ENCODE results near the gene FSD1.

The FSD1 gene

DNA sequence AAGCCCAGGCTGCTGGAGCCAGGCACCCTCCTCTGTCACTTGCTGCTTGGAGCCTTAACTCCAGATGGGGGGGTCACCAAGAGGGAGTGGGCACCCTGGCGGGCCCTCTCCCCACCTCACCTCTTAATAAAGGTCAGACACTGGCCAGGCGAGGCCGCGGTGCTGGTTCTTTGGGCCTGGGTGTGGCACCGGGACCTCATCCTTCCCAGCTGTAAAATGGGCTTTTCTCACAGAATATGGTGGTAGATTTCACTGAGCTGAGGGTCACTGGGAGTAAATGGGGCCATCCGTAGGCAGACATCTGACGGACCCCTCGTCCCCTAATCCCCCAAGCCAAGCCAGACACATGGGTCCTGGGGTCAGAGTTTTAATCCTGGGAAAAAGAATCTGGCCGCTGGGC, 19.3 kb downstream of the FSD1 start:
- DNase-seq (ENCODE audit: low read depth in 1 of 2, low spot score in 1 of 2) = no peak
- H3K27ac ChIP-seq (replicated peaks) = no peak overlapping the region
- no peak for TF ChIP-seq GABPA (IDR thresholded peaks at IDR 0.05; ENCODE audit: low read depth)
- TF ChIP-seq SPI1 (IDR thresholded peaks at IDR 0.05; ENCODE audit: borderline replicate concordance, low read depth) = no peak
- H3K4me3 ChIP-seq (replicated peaks; ENCODE audit: insufficient read depth, low read length) = no peak overlapping the region
- H3K27me3 ChIP-seq (ENCODE audit: insufficient read depth, poor library complexity, severe bottlenecking) = peaks cover 18% of the 10 kb centered on the region

DNA sequence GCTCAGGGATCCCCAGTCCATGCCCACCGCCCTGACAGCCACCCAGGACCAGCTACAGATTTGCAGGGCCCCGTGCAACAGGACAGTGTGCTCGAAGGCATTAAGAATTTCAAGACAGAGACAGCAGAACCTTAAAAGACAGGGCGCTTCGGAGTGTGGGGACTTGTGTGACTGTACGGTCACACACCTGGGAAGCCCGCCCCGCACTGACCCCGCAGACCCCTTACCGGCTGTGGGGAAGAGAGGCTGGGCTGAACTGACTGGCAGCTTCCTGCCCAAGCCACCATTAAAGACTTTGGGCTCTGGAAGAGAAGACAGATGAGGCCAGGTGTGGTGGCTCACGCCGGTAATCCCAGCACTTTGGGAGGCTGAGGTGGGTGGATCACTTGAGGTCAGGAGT, 19.8 kb downstream of the FSD1 start:
- no peak overlapping the region for H3K4me3 ChIP-seq (replicated peaks; ENCODE audit: insufficient read depth, low read length)
- no peak for DNase-seq (ENCODE audit: low read depth in 1 of 2, low spot score in 1 of 2)
- TF ChIP-seq, protein P1, sequence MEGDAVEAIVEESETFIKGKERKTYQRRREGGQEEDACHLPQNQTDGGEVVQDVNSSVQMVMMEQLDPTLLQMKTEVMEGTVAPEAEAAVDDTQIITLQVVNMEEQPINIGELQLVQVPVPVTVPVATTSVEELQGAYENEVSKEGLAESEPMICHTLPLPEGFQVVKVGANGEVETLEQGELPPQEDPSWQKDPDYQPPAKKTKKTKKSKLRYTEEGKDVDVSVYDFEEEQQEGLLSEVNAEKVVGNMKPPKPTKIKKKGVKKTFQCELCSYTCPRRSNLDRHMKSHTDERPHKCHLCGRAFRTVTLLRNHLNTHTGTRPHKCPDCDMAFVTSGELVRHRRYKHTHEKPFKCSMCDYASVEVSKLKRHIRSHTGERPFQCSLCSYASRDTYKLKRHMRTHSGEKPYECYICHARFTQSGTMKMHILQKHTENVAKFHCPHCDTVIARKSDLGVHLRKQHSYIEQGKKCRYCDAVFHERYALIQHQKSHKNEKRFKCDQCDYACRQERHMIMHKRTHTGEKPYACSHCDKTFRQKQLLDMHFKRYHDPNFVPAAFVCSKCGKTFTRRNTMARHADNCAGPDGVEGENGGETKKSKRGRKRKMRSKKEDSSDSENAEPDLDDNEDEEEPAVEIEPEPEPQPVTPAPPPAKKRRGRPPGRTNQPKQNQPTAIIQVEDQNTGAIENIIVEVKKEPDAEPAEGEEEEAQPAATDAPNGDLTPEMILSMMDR (IDR thresholded peaks at IDR 0.05; ENCODE audit: insufficient read depth, low read length) = no peak
- no peak for TF ChIP-seq GABPA (IDR thresholded peaks at IDR 0.05; ENCODE audit: low read depth)
- TF ChIP-seq, protein P2, sequence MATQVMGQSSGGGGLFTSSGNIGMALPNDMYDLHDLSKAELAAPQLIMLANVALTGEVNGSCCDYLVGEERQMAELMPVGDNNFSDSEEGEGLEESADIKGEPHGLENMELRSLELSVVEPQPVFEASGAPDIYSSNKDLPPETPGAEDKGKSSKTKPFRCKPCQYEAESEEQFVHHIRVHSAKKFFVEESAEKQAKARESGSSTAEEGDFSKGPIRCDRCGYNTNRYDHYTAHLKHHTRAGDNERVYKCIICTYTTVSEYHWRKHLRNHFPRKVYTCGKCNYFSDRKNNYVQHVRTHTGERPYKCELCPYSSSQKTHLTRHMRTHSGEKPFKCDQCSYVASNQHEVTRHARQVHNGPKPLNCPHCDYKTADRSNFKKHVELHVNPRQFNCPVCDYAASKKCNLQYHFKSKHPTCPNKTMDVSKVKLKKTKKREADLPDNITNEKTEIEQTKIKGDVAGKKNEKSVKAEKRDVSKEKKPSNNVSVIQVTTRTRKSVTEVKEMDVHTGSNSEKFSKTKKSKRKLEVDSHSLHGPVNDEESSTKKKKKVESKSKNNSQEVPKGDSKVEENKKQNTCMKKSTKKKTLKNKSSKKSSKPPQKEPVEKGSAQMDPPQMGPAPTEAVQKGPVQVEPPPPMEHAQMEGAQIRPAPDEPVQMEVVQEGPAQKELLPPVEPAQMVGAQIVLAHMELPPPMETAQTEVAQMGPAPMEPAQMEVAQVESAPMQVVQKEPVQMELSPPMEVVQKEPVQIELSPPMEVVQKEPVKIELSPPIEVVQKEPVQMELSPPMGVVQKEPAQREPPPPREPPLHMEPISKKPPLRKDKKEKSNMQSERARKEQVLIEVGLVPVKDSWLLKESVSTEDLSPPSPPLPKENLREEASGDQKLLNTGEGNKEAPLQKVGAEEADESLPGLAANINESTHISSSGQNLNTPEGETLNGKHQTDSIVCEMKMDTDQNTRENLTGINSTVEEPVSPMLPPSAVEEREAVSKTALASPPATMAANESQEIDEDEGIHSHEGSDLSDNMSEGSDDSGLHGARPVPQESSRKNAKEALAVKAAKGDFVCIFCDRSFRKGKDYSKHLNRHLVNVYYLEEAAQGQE (IDR thresholded peaks at IDR 0.05; ENCODE audit: insufficient replicate concordance, low read depth) = no peak
- TF ChIP-seq POLR2AphosphoS5 (IDR thresholded peaks at IDR 0.05; ENCODE audit: low read depth) = no peak
- TF ChIP-seq SPI1 (IDR thresholded peaks at IDR 0.05; ENCODE audit: borderline replicate concordance, low read depth) = no peak
- peaks cover 23% of the 10 kb centered on the region for H3K27me3 ChIP-seq (ENCODE audit: insufficient read depth, poor library complexity, severe bottlenecking)
- no peak overlapping the region for H3K27ac ChIP-seq (replicated peaks)

DNA sequence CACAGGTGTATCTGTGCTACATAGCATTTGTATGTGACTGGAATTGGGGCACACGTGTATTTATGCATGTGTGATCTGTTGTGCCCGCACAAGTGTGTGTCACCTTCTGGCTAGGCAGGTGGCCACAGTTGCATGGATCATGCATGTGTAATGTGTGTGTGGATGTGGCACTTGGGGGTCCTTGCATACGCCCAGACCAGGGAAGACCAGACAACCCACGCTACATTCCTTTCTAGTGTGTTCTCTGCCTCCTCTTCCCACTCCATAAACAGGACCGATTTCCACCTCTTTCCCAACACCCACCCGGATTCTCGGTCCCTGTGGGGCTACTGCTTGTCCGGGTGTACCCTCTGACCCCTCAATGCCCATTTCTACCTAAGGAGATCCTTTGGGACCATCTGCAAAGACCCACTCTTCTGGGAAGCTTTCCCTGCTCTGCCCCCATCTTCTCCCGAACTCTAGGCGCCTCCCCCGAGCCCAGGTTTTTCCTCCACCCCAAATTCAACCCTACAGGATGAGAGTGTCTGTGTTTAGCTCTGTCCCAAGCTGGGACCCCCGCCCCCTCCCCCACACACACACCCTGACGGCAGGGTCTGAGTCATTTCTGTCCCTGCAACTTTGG, 21.9 kb downstream of the FSD1 start:
- no peak overlapping the region for H3K4me3 ChIP-seq (replicated peaks; ENCODE audit: insufficient read depth, low read length)
- TF ChIP-seq POLR2AphosphoS5 (IDR thresholded peaks at IDR 0.05; ENCODE audit: low read depth) = no peak
- H3K27me3 ChIP-seq (ENCODE audit: insufficient read depth, poor library complexity, severe bottlenecking) = peaks cover 24% of the 10 kb centered on the region
- H3K27ac ChIP-seq (replicated peaks) = no peak overlapping the region
- no peak for DNase-seq (ENCODE audit: low read depth in 1 of 2, low spot score in 1 of 2)

DNA sequence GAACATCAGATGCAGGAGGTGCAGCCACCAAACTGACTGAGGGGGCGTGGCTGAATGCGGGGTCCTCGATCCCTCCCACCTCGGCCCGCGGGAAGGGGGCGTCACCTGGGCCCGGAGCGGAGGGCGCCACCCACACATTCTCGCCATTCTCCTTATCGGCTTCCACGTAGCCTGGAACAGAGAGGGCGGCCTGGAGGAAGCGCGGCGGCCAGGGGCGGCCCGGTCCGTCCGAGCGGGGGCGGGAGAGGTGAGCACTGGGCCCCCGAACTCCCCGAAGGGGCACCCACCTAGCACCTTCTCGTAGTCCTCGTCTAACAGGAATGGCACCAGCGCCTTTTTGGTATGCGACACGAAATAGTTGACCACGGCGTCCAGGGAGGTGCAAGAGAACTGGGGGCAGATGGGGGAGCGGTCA, 22.4 kb downstream of the FSD1 start:
- no peak overlapping the region for H3K27ac ChIP-seq (replicated peaks)
- peaks cover 24% of the 10 kb centered on the region for H3K27me3 ChIP-seq (ENCODE audit: insufficient read depth, poor library complexity, severe bottlenecking)
- no peak for TF ChIP-seq POLR2AphosphoS5 (IDR thresholded peaks at IDR 0.05; ENCODE audit: low read depth)
- TF ChIP-seq, protein P1 (IDR thresholded peaks at IDR 0.05; ENCODE audit: insufficient read depth, low read length) = no peak
- no peak for TF ChIP-seq SPI1 (IDR thresholded peaks at IDR 0.05; ENCODE audit: borderline replicate concordance, low read depth)
- TF ChIP-seq GABPA (IDR thresholded peaks at IDR 0.05; ENCODE audit: low read depth) = no peak
- TF ChIP-seq, protein P2 (IDR thresholded peaks at IDR 0.05; ENCODE audit: insufficient replicate concordance, low read depth) = no peak
- DNase-seq (ENCODE audit: low read depth in 1 of 2, low spot score in 1 of 2) = no peak
- no peak overlapping the region for H3K4me3 ChIP-seq (replicated peaks; ENCODE audit: insufficient read depth, low read length)
